Lower leg skin (tissue), 3 donors: Measurements from ENCODE around the gene SLC5A6.
"Not testable (repeated sequence)": the region's sequence is repeated elsewhere in the genome, so short reads cannot be mapped to it uniquely, and the experiment has no call there.

Experiments used
- POLR2A ChIP-seq, 2 donors: fragments of 450-650 bp; IDR thresholded peaks; one replicate each; pipeline ENCODE4 v1.6.1; 2016 to 2017; ENCODE audit warnings: antibody characterized with exemption in 2 of 2, mild to moderate bottlenecking in 1 of 2, moderate library complexity in 1 of 2
- TF ChIP-seq, protein P1 (sequence below), 3 donors: fragments of 450-650 bp; IDR thresholded peaks; one replicate each; pipeline ENCODE4 v1.5.1; 2016; ENCODE audit warnings: antibody characterized with exemption in 3 of 3, mild to moderate bottlenecking in 3 of 3, moderate library complexity in 2 of 3

DNA sequence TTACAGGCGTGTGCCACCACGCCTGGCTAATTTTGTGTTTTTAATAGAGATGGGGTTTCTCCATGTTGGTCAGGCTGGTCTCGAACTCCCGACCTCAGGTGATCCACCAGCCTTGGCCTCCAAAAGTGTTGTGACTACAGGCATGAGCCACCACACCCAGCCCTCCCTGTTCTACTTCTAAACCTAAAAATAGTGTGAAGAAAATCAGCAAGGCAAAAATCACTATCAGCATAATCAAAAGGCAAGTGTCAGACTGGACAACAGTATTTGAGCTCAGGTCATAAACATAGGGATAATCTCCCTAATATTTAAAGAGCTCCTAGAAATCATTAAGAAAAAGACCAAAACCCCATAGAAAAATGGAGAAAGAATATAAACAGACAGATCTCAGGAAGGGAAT, 36.3 kb downstream of the SLC5A6 start:
- TF ChIP-seq, protein P1, sequence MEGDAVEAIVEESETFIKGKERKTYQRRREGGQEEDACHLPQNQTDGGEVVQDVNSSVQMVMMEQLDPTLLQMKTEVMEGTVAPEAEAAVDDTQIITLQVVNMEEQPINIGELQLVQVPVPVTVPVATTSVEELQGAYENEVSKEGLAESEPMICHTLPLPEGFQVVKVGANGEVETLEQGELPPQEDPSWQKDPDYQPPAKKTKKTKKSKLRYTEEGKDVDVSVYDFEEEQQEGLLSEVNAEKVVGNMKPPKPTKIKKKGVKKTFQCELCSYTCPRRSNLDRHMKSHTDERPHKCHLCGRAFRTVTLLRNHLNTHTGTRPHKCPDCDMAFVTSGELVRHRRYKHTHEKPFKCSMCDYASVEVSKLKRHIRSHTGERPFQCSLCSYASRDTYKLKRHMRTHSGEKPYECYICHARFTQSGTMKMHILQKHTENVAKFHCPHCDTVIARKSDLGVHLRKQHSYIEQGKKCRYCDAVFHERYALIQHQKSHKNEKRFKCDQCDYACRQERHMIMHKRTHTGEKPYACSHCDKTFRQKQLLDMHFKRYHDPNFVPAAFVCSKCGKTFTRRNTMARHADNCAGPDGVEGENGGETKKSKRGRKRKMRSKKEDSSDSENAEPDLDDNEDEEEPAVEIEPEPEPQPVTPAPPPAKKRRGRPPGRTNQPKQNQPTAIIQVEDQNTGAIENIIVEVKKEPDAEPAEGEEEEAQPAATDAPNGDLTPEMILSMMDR (IDR thresholded peaks at IDR 0.05): not testable (repeated sequence)
- not testable (repeated sequence) for TF ChIP-seq POLR2A (IDR thresholded peaks at IDR 0.05)
